Stimulated activated CD8-positive, alpha-beta memory T cell treated with anti-CD3 and anti-CD28 coated beads, Interleukin-15, amount 100 ng/mL, for 4 hours (primary cell): ENCODE results near the gene CD72.
"Not testable (repeated sequence)": the region's sequence is repeated elsewhere in the genome, so short reads cannot be mapped to it uniquely, and the experiment has no call there.

ENCODE experiments used
- DNase-seq, 2 donors: peaks; one replicate each; pipeline ENCODE4 v3.0.0-alpha.2; 2020; ENCODE audit warnings: low read depth in 2 of 2

Gene CD72

DNA sequence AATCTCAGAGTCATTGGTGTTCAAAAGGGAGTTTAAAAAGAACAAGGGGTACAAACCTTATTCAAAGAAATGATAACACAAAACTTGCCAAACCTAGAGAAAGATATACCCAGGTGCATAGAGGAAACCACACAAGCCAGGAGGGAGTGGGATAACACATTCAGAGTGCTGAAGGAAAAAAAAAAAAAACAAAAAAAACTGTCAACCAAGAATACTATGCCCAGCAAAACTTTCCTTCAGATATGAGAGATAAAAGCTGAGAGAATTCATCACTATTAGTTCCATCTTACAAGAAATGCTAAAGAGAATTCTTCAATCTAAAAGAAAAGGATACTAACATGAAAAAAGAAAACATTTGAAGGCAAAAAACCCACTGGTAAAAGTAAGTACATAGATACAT lies 24.6 kb downstream of the CD72 start:
- no peak for DNase-seq

DNA sequence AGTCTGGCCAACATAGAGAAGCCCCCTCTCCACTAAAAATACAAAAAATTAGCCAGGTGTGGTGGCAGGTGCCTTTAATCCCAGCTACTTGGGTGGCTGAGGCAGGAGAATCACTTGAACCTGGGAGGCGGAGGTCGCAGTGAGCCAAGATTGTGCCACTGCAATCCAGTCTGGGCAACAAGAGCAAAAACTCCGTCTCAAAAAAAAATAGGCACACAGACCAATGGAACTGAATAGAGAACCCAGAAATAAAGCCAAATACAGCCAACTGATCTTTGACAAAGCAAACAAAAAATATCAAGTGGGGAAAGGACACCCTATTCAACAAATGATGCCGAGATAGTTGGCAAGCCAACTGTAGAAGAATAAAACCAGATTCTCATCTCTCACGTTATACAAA lies 29.7 kb downstream of the CD72 start:
- not testable (repeated sequence) for DNase-seq

DNA sequence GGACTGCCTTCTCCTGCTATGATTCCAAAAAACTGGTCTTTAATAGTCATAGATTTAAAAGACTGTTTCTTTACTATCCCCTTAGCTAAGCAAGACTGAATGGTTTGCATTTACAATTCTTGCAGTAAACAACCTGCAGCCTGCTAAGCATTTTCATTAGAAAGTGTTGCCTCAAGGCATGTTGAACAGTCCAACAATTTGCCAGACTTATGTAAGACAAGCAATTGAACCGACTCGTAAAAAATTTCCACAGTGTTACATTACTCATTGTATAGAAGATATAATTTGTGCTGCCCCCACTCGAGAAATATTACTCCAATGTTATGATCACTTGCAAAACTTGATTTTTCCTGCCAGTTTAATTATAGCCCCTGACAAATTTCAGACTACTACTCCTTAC lies 33.5 kb downstream of the CD72 start:
- DNase-seq = not testable (repeated sequence)

DNA sequence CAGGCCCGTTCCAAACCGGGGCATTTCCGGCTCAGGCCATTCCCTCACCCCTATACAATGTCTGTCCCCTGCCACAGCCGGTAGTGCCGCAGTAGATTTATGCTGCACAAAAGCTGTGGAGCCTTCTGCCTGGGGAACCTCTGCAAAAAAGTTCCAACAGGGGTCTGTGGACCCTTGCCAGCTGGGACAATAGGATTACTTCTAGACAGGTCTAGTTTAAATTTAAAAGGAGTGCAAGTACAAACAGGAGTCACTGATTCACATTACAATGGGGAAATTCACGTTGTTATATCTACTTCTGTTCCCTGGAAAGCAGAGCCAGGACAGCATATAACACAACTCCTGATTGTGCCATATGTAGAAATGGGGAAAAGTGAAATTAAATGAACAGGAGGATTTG lies 34.7 kb downstream of the CD72 start:
- not testable (repeated sequence) for DNase-seq

DNA sequence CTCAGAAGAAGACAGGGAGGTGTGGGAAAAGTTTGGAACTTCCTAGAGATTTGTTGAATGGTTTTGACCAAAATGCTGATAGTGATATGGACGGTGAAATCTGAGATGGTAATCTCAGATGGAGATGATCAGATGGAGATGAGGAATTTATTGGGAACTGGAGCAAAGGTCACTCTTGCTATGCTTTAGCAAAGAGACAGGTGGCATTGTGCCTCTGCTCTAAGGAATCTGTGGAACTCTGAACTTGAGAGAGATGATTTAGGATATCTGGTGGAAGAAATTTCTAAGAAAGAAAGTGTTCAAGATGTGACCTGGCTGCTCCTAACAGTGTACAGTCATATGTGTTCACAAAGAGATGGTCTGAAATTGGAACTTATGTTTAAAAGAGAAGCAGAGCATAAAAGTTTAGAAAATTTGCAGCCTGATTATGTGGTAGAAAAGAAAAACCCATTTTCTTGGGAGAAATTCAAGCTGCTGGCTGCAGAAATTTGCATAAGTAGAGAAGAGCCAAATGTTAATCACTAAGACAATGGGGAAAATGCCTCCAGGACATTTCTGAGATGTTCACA lies 38.5 kb downstream of the CD72 start:
- DNase-seq = not testable (repeated sequence)

DNA sequence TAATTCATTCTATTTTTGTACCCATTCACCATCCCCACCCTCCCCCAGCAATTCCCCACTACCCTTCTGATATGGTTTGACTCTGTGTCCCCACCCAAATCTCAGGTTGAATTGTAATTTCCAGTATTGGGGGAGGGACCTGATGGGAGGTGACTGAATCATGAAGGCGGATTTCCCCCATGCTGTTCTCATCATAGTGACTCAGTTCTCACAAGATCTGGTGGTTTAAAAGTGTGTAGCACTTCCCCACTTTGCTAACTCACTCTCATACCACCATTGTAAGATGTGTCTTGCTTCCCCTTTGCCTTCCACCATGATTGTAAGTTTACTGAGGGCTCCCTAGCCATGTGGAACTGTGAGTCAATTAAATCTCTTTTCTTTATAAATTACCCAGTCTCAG lies 39.1 kb downstream of the CD72 start:
- no peak for DNase-seq

DNA sequence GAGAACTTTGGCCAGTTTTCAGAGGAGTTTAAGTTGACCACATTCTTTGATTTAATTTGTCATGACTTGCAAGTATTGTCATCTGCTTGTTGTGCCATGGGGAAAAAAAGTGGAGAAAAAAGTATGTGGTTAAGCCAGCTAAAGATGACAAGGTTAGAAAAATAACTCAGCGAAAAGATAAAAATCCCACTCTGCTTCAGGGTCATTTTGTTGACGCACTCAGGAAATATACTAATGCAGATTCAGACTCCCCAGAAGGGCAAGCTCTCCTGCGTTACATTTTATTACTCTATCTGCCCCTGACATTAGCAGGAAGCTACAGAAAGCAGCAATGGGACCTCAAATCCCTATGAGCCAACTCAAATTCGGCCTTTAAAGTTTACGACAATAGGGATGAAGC lies 40.7 kb downstream of the CD72 start:
- no peak for DNase-seq

DNA sequence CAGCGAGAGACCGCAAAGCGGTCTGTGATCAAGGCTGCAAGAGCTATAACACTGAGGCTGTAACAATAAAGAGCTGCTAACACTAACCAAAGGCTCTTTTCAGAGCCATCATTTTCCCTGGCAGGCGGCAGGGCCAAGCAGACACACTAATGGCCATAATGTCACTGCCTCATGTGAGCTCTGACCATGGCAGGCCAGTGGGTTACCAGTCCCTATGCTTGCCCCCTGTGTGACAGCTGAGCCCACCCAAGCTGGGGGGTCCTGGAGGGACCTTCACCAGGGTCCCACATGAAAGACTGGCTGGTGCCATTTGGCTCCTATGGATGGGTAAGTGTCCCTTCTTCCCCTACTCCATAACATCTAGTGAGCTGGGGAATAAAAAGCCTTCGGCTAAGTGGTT lies 42.7 kb downstream of the CD72 start:
- DNase-seq = no peak

DNA sequence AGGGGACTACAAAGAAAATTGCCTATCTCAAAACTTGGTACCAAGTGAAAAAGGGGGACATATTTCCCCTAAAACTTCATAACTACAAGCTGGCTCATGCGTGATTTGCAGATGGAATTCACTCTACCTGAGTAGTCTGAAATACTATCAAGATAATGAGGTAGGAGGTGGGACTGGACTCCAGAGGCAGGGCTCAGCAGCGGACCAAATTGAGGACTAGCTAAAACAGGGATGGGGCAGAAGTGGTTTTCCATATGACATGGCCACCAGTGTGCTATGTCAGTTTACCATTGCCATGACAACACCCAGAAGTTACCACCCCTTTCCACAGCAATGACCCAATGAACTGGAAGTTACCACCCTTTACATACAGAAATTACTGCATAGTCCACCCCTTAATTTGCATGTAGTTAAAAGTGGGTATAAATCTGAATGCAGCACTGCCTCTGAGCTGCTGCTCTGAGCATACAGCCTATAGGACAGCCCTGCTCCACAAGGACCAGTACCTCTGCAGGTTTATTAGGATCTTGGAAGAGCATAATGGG lies 43.6 kb downstream of the CD72 start:
- no peak for DNase-seq

DNA sequence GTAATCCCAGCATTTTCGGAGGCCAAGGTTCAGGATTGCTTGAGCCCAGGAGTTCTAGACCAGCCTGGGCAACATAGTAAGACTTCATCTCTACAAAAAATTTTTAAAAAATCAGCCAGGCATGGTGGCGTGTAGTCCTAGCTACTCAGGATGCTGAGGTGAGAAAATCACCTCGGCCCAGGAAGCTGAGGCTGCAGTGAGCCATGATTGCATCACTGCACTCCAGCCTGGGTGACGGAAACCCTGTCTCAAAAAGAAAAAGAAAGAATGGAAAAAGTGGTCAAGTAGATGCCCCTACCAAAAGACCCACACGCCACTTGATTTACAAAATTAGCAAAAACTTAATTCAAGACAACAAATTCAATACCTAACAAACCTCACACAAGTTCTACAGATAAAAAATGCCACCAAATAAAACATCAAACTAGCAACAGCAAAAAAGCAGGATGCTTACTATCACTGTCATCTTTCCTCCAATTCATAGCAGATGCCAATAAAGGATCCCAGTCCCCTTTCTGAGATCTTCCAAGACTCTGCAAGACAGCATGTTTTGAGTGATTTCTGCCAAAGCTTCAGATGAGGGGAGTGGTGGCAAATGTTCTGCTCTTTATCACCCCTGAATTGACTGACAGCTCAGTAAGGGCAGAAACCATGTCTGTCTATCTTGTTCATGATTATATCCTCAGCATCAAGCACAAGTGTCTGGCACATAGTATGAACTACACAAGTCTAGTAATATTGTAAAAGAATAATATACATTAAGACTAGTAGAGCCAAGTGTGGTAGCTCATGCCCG lies 47.3 kb downstream of the CD72 start:
- DNase-seq = no peak

DNA sequence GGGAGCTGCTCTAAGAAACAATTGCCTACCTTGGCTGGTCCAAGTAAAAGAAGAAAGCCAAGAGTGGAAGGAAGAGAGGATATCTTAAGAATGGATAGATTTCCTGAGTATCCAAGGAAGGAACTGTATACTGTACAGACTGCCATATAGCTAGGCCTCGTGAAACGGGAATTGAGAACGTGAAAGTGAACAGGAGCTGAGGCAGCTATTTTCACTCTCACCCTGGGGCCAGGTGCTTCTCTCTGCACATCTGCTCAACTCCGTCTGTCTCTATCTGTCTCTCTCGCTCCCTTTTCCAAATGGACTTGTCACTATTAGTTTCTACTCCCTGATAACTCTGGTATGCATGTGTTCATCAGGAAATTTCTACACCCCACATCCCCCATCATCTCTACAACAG lies 49.0 kb downstream of the CD72 start:
- DNase-seq = no peak

DNA sequence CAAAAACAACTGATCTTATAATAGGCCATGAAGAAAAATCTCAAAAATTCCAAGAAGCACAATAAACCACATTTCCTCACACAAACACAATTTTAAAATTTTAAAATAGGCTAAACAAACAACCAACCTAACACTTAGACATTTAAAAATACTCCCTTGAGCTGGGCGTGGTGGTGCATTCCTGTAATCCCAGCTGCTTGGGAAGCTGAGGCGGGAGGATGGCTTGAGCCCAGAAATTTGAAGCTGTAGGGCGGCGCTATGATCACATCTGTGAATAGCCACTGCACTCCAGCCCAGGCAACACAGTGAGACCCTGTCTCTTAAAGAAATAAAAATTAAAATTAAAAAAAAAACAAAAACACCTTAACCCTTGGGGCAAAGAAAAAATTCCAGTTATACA lies 50.0 kb downstream of the CD72 start:
- no peak for DNase-seq

DNA sequence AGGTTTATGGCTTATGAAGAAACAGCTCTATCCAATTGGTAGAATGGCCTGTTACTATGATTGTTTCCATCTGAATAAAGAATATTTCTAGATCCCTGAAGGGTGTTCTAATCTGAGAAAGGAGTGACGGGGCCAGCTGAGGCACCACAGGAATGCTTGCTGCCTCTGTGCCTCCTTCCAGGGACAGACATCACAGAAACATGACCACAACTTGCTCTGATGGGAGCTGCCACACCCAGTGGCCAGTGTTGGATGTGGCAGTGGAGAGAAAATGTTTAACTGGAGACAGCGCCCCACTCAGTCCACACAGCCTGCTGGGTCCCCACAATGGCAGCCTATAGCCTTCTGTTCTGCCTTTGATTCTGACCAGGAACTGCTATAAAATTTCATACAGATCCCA lies 51.8 kb downstream of the CD72 start:
- no peak for DNase-seq

DNA sequence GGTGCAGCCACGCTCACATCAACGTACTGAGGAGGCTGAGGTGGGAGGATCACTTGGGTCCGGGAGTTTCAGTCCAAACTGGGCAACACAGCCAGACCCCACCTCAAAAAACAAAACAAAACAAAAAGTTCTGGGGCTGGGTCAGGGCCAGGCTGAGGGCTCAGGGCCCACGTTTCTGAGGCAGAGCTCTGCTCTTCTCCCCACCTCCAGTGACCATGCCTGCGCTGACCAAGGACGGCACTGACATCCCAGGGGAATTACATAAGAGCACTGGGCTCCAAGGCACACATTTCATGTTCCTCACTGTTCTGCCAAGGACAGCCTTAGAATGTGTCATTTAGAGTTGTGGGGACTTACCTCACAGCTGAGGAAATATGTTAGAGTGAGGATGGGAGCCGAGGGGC lies 53.6 kb downstream of the CD72 start:
- DNase-seq = no peak

DNA sequence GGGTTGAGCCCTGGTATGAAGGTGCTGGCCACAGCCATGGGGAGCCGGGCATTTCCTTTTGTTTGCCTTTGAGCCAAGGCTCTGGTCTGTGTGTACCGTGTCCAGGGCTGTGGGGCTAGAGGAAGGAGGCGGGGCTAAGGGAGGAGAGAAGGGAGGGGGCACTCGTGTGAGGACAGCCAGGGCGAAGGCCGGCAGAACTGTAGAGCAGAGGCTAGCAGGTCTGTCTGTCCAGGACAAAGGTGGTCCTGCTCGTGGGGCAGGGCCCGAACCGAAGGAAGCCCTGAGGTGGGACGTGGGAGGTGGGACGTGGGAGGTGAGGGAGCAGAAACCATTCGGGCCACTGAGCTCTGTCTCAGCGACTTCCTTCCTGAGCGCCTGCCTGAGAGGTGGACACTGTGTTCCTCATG lies 54.4 kb downstream of the CD72 start:
- no peak for DNase-seq

DNA sequence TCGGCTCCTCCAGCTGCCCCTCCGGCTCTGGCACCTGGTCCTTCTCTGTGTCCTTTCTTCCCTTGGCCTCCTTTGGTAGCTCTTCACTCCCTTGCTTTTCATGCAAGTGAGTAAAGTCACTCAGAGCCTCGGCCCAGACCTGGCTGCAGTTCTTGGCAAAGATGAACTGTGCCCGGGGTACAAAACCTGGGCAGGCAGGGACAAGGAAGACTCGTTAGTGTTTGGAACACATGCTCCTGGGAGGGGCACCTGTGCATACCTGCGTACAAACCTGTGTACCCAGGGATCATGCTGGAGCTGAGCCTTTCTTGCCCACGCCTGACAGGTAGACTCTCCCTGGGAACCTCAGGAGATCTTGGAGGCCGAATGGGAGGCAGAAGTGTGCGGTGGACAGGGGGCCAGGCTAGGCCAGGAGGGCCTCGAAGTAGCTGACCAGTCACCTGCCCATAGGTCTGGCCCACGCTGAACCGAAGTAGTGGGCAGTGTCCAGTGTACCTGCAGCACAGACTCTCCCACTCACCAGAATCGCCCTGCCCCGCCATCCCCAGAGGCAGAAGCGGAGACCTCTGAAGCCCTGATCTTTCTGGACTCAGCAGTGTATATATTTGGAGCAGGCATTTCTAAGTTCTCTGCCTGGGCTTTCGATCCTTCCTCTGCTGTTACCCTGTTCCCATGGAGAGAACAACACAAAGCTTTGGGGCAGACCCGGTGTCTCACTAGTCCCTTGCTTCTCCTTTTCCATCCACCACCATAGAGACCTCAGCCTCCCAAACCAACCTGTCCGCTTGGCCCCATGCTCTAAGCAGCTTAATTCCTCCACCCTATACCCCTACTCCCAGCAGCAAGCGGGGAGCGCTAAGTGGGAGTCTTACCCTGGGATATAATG lies 55.1 kb downstream of the CD72 start:
- DNase-seq = no peak

DNA sequence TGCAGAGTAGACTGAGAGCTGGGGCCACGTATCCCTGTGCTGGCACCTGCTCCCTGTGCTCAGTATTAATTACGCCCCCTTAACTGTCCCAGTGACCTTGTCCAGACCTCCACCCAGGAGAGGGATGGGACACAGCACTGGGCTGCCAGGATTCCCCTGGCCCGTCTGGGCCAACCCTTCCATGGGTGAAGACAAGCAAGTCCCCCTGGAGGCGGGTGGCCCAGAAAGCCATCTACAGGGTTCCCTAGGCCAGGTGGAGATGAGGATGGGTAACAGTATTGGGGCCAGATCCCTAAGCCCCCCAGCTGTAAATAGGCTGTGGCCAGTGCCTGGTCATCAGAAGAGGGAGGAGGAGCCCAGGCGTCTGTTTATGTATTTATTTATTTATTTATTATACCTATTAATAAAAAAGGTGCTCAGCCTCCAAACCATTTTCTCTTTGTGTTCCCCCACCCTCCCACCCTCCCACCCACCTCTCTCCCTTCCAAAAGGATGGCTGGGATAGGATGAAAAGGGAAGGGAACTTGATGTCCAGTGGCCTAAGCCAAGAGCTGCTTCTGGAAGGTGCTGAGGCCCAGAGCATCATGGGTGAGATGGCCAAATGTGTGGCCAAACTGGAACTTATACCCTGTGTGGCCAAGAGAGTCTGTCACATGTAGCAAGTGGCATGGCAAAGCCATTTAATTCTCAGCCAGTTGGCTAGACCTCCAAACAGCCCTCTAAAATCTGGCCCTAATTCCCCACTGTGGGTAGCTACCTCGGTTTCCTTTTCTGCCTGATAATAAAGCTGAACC lies 56.5 kb downstream of the CD72 start:
- no peak for DNase-seq

DNA sequence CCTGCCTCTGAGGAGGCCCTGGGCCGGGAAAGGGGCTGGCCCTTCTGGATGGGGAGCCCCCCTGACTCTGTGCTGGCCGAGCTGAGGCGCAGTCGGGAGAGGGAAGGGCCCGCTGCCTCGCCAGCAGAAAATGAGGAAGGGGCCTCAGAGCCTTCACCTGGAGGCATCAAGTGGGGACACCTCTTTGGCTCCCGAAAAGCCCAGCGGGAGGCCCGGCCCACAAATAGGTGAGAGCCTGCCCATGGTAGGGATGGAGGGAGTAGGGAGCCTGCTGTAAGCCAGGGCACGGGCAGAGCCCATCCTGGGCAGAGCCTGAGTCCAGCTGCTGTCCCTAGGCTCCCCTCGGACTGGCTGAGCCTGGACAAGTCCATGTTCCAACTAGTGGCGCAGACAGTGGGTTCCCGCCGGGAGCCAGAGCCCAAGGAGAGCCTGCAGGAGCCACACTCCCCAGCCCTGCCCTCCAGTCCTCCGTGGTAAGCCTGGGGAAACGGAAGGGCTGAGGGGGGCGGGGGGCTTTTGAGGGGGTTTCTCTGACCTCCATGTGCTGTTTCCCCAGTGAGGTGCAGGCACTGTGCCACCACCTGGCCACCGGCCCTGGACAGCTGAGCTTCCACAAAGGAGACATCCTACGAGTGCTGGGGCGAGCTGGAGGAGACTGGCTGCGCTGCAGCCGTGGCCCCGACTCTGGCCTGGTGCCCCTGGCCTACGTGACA lies 57.4 kb downstream of the CD72 start:
- DNase-seq = no peak
